OCI-LY3 (cell line): ENCODE results near the gene STARD3.

ENCODE experiments used
- H2AFZ ChIP-seq: fragments of 200-600, 300-600 bp; shearing (Covaris generic); 2 replicates; pipeline ENCODE4 v1.6.0; 2014; ENCODE audit warnings: antibody characterized with exemption, low read depth, low read length
- H3K27ac ChIP-seq: fragments of 200-600, 300-600 bp; sonication (generic); 2 replicates; pipeline ENCODE4 v1.5.1; 2014; ENCODE audit warnings: mild to moderate bottlenecking, low read length, moderate library complexity, mixed read lengths
- H3K27me3 ChIP-seq: fragments of 200-600, 300-600 bp; sonication (generic); 2 replicates; pipeline ENCODE4 v1.6.1; 2014; ENCODE audit warnings: low read depth, low read length, mixed read lengths
- H3K36me3 ChIP-seq: fragments of 200-600, 300-600 bp; sonication (generic); replicated peaks from 2 replicates; pipeline ENCODE3; 2014; ENCODE audit warnings: low read depth, low read length, mixed read lengths
- H3K4me1 ChIP-seq: fragments of 300-600, 200-600 bp; sonication (generic); 2 replicates; pipeline ENCODE4 v1.6.1; 2014; ENCODE audit warnings: low read length, mixed read lengths
- H3K4me2 ChIP-seq: fragments of 200-600, 300-600 bp; sonication (generic); 2 replicates; pipeline ENCODE4 v1.6.1; 2014; ENCODE audit warnings: low read length, mixed read lengths
- H3K4me3 ChIP-seq: fragments of 300-600, 200-600 bp; sonication (generic); 2 replicates; pipeline ENCODE4 v1.5.1; 2014; ENCODE audit warnings: antibody characterized with exemption, mild to moderate bottlenecking, low read length, moderate library complexity
- H3K79me2 ChIP-seq: fragments of 300-600, 200-600 bp; shearing (Covaris generic); 2 replicates; pipeline ENCODE4 v1.6.1; 2014; ENCODE audit warnings: mild to moderate bottlenecking, low read length, mixed read lengths
- H3K9ac ChIP-seq: fragments of 300-600, 200-600 bp; shearing (Covaris generic); 2 replicates; pipeline ENCODE4 v1.6.0; 2014; ENCODE audit warnings: mild to moderate bottlenecking, low read length, moderate library complexity
- H3K9me3 ChIP-seq: fragments of 200-600, 300-600 bp; shearing (Covaris generic); 2 replicates; pipeline ENCODE4 v1.6.1; 2014; ENCODE audit warnings: low read length, mixed read lengths; ENCODE audit not compliant: insufficient read depth
- H4K20me1 ChIP-seq: fragments of 200-600, 300-600 bp; sonication (generic); 2 replicates; pipeline ENCODE4 v1.6.1; 2016; ENCODE audit warnings: low read length, mixed read lengths; ENCODE audit not compliant: insufficient read depth
- CTCF ChIP-seq: fragments of 200-600, 300-600 bp; sonication (generic); IDR thresholded peaks from 2 replicates; pipeline ENCODE4 v1.5.1; 2014; ENCODE audit warnings: antibody characterized with exemption, low read length, low read depth
- EZH2phosphoT487 ChIP-seq: fragments of 200-600 bp; shearing (Covaris generic); IDR thresholded peaks from 2 replicates; pipeline ENCODE4 v1.6.1; 2018; ENCODE audit warnings: antibody characterized with exemption, mixed run types, low read depth

STARD3 gene

GRCh38 chr17:39711851-39712250 is 74.9 kb downstream of the STARD3 start:
- no peak overlapping the region for H3K4me2 ChIP-seq
- no peak overlapping the region for H3K9ac ChIP-seq
- H3K36me3 ChIP-seq, result no peaks in the 10 kb centered on the region
- no peaks in the 10 kb centered on the region for H3K79me2 ChIP-seq
- no peaks in the 10 kb centered on the region for H4K20me1 ChIP-seq
- H3K4me3 ChIP-seq, result no peak overlapping the region
- no peak for TF ChIP-seq EZH2phosphoT487
- TF ChIP-seq CTCF, result no peak
- no peaks in the 10 kb centered on the region for H3K27me3 ChIP-seq
- H3K4me1 ChIP-seq, result peaks cover 15% of the 10 kb centered on the region
- H3K9me3 ChIP-seq, result no peaks in the 10 kb centered on the region
- no peak overlapping the region for H2AFZ ChIP-seq
- no peak overlapping the region for H3K27ac ChIP-seq
